Measurements from ENCODE around the gene CHRDL2.

CHRDL2 gene

DNA sequence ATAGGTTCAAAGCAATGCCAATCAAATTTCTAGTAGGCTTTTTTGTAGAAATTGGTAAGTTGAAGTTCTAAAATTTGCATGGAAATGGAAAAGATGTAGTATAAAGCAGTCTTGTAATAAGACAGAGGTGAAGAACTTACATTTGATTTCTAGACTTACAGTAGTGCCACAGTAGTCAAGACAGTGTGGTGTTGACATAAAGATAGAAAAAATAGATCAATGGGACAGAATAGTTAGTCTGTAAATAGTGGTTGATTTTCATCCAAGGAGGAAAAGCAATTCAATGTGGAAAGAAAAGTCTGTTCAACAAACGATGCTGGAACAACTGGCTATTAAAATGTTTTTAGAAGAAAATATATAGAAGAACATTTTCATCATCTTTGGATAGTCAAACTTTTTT is 67.9 kb downstream of the CHRDL2 start:
- ChIA-PET CTCF (interaction anchor here (1.0 kb wide), 1 partner anchor 27 kb away, joined by 3 read pairs; no protein-coding TSS in a partner anchor), POLR2A (no interaction called here)
- TF ChIP-seq, protein P1, sequence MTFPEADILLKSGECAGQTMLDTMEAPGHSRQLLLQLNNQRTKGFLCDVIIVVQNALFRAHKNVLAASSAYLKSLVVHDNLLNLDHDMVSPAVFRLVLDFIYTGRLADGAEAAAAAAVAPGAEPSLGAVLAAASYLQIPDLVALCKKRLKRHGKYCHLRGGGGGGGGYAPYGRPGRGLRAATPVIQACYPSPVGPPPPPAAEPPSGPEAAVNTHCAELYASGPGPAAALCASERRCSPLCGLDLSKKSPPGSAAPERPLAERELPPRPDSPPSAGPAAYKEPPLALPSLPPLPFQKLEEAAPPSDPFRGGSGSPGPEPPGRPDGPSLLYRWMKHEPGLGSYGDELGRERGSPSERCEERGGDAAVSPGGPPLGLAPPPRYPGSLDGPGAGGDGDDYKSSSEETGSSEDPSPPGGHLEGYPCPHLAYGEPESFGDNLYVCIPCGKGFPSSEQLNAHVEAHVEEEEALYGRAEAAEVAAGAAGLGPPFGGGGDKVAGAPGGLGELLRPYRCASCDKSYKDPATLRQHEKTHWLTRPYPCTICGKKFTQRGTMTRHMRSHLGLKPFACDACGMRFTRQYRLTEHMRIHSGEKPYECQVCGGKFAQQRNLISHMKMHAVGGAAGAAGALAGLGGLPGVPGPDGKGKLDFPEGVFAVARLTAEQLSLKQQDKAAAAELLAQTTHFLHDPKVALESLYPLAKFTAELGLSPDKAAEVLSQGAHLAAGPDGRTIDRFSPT (tag by site-specific recombination; IDR thresholded peaks at IDR 0.05) = no peak
- no peak for TF ChIP-seq ZNF112 (tag by site-specific recombination; IDR thresholded peaks at IDR 0.05)
- TF ChIP-seq ZEB2 (tag by site-specific recombination; IDR thresholded peaks at IDR 0.05) = no peak
- no peak for TF ChIP-seq SP7 (tag by site-specific recombination; IDR thresholded peaks at IDR 0.05)
- no peak for TF ChIP-seq ZNF23 (tag by site-specific recombination; IDR thresholded peaks at IDR 0.05; ENCODE audit: borderline replicate concordance)
- no peak for TF ChIP-seq WT1 (tag by site-specific recombination; IDR thresholded peaks at IDR 0.05)
- TF ChIP-seq KLF1 (tag by site-specific recombination; IDR thresholded peaks at IDR 0.05) = no peak
- no peak for TF ChIP-seq ZNF747 (tag by site-specific recombination; IDR thresholded peaks at IDR 0.05)
- TF ChIP-seq RBAK (tag by site-specific recombination; IDR thresholded peaks at IDR 0.05) = no peak
- TF ChIP-seq ZBTB17 (tag by site-specific recombination; IDR thresholded peaks at IDR 0.05) = no peak
- no peak for TF ChIP-seq ZNF221 (tag by site-specific recombination; IDR thresholded peaks at IDR 0.05; ENCODE audit: borderline replicate concordance)
- TF ChIP-seq GLIS1 (tag by site-specific recombination; IDR thresholded peaks at IDR 0.05) = no peak
- TF ChIP-seq ZNF266 (tag by site-specific recombination; IDR thresholded peaks at IDR 0.05; ENCODE audit: low read depth) = no peak
- TF ChIP-seq ZNF10 (tag by site-specific recombination; IDR thresholded peaks at IDR 0.05) = no peak
- TF ChIP-seq, protein P2, sequence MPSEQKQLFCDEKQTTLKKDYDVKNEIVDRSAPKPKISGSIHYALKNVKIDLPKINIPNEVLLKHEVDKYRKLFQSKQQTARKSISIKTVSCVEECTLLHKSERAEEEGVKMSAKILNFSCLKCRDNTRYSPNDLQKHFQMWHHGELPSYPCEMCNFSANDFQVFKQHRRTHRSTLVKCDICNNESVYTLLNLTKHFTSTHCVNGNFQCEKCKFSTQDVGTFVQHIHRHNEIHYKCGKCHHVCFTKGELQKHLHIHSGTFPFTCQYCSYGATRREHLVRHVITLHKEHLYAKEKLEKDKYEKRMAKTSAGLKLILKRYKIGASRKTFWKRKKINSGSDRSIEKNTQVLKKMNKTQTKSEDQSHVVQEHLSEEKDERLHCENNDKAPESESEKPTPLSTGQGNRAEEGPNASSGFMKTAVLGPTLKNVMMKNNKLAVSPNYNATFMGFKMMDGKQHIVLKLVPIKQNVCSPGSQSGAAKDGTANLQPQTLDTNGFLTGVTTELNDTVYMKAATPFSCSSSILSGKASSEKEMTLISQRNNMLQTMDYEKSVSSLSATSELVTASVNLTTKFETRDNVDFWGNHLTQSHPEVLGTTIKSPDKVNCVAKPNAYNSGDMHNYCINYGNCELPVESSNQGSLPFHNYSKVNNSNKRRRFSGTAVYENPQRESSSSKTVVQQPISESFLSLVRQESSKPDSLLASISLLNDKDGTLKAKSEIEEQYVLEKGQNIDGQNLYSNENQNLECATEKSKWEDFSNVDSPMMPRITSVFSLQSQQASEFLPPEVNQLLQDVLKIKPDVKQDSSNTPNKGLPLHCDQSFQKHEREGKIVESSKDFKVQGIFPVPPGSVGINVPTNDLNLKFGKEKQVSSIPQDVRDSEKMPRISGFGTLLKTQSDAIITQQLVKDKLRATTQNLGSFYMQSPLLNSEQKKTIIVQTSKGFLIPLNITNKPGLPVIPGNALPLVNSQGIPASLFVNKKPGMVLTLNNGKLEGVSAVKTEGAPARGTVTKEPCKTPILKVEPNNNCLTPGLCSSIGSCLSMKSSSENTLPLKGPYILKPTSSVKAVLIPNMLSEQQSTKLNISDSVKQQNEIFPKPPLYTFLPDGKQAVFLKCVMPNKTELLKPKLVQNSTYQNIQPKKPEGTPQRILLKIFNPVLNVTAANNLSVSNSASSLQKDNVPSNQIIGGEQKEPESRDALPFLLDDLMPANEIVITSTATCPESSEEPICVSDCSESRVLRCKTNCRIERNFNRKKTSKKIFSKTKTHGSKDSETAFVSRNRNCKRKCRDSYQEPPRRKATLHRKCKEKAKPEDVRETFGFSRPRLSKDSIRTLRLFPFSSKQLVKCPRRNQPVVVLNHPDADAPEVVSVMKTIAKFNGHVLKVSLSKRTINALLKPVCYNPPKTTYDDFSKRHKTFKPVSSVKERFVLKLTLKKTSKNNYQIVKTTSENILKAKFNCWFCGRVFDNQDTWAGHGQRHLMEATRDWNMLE (tag by site-specific recombination; conservative IDR thresholded peaks at IDR 0.05; ENCODE audit: low read depth) = no peak
- TF ChIP-seq ZNF571 (tag by site-specific recombination; IDR thresholded peaks at IDR 0.05) = no peak
- TF ChIP-seq, protein P3, sequence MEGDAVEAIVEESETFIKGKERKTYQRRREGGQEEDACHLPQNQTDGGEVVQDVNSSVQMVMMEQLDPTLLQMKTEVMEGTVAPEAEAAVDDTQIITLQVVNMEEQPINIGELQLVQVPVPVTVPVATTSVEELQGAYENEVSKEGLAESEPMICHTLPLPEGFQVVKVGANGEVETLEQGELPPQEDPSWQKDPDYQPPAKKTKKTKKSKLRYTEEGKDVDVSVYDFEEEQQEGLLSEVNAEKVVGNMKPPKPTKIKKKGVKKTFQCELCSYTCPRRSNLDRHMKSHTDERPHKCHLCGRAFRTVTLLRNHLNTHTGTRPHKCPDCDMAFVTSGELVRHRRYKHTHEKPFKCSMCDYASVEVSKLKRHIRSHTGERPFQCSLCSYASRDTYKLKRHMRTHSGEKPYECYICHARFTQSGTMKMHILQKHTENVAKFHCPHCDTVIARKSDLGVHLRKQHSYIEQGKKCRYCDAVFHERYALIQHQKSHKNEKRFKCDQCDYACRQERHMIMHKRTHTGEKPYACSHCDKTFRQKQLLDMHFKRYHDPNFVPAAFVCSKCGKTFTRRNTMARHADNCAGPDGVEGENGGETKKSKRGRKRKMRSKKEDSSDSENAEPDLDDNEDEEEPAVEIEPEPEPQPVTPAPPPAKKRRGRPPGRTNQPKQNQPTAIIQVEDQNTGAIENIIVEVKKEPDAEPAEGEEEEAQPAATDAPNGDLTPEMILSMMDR (tag by site-specific recombination; IDR thresholded peaks at IDR 0.05) = no peak
- Histone ChIP-seq H3K4me3 (ENCODE audit: low read depth, low read length) (no peak overlapping the region), H3K9me3 (ENCODE audit: control insufficient read depth, insufficient read depth, low read depth, low read length) (no peaks in the 10 kb centered on the region), H3K4me1 (ENCODE audit: control insufficient read depth, insufficient read depth, low read length) (no peaks in the 10 kb centered on the region), H3K27ac (ENCODE audit: extremely low read depth, low read depth, low read length) (no peak overlapping the region), H3K36me3 (ENCODE audit: control insufficient read depth in 2 of 2, insufficient read depth in 1 of 2, low read length in 2 of 2) (peaks cover 0 to 3% of the 10 kb centered on the region in 2 experiments; a peak in 1 of 3 replicates)

DNA sequence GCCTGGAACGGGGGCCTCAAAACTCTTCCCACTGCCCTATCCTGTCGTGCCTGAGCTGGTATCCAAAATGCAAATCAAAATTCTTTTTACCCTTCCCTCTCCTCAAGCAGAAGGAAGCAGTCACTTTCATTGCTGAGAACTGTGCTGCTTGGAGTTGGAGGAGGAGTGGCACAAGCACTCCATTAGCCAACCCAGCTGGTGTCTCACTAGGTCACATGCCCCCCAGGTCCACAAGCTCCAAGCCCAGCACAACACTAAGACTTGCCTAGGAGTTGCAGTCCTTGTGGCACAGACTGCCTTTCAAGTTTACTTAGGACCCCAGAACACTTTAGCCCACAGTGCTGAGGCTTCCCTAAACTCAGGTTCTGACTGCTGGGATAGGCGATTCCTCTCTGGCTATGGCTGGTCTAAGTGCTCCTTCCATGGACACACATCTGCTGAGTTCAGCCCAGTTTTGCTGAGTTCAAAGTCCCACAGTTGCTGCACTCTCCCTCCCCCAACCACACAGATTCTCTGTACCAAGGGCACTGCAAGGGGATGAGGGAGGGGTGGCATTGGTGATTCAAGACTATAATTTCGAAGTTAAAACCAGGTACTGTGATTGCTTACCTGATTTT is 68.6 kb downstream of the CHRDL2 start:
- H3K9me3 ChIP-seq (ENCODE audit: control insufficient read depth, insufficient read depth, low read depth, low read length) = no peaks in the 10 kb centered on the region
- H3K4me3 ChIP-seq (ENCODE audit: low read depth, low read length) = no peak overlapping the region
- TF ChIP-seq ZNF585B (tag by site-specific recombination; IDR thresholded peaks at IDR 0.05) (no peak), ZNF311 (tag by site-specific recombination; IDR thresholded peaks at IDR 0.05; ENCODE audit: borderline replicate concordance) (no peak), ZFHX2 (tag by site-specific recombination; conservative IDR thresholded peaks at IDR 0.05) (no peak)
- TF ChIP-seq, protein P4, sequence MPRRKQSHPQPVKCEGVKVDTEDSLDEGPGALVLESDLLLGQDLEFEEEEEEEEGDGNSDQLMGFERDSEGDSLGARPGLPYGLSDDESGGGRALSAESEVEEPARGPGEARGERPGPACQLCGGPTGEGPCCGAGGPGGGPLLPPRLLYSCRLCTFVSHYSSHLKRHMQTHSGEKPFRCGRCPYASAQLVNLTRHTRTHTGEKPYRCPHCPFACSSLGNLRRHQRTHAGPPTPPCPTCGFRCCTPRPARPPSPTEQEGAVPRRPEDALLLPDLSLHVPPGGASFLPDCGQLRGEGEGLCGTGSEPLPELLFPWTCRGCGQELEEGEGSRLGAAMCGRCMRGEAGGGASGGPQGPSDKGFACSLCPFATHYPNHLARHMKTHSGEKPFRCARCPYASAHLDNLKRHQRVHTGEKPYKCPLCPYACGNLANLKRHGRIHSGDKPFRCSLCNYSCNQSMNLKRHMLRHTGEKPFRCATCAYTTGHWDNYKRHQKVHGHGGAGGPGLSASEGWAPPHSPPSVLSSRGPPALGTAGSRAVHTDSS (tag by site-specific recombination; IDR thresholded peaks at IDR 0.05) = no peak
- TF ChIP-seq, protein P5, sequence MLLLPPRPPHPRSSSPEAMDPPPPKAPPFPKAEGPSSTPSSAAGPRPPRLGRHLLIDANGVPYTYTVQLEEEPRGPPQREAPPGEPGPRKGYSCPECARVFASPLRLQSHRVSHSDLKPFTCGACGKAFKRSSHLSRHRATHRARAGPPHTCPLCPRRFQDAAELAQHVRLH (tag by site-specific recombination; IDR thresholded peaks at IDR 0.05) = no peak
- H3K36me3 ChIP-seq (ENCODE audit: control insufficient read depth in 2 of 2, insufficient read depth in 1 of 2, low read length in 2 of 2) = peaks cover 0 to 3% of the 10 kb centered on the region in 2 experiments; a peak in 1 of 3 replicates
- H3K4me1 ChIP-seq (ENCODE audit: control insufficient read depth, insufficient read depth, low read length) = no peaks in the 10 kb centered on the region
- POLR2A ChIA-PET = no interaction called here
- CTCF ChIA-PET = no interaction called here
- no peak overlapping the region for H3K27ac ChIP-seq (ENCODE audit: extremely low read depth, low read depth, low read length)
